T-helper 2 cell (primary cell): ENCODE measurements around the gene SEMA5A.
A peak's percentile ranks its signal among the peaks of the same experiment; 100 is the strongest.
"Not testable (repeated sequence)": the region's sequence is repeated elsewhere in the genome, so short reads cannot be mapped to it uniquely, and the experiment has no call there.

Source experiments
- DNase-seq, 5 experiments: peaks; one replicate each; pipeline versions ENCODE4 v3.0.0 to v3.0.0-alpha.2; 2012 to 2022

The SEMA5A gene

GRCh38 chr5:9356351-9356825, 189.5 kb downstream of the SEMA5A start:
- DNase-seq, result no peak

- no peak for DNase-seq
Observed at GRCh38 chr5:9354336-9355081, 191.4 kb downstream of the SEMA5A start.

- DNase-seq, result not testable (repeated sequence)
Observed at GRCh38 chr5:9353048-9353447, 192.8 kb downstream of the SEMA5A start.

GRCh38 chr5:9351546-9351945, 194.3 kb downstream of the SEMA5A start:
- DNase-seq, result no peak

- no peak for DNase-seq
Observed at GRCh38 chr5:9350301-9350797, 195.5 kb downstream of the SEMA5A start.

- no peak for DNase-seq
Observed at GRCh38 chr5:9348401-9348996, 197.4 kb downstream of the SEMA5A start.

- DNase-seq, result no peak
Observed at GRCh38 chr5:9347541-9348295, 198.2 kb downstream of the SEMA5A start.

- DNase-seq, result no peak
Observed at GRCh38 chr5:9347032-9347431, 198.8 kb downstream of the SEMA5A start.

GRCh38 chr5:9344751-9345240, 201.1 kb downstream of the SEMA5A start:
- DNase-seq, result no peak

- DNase-seq, result no peak
Observed at GRCh38 chr5:9343146-9343850, 202.6 kb downstream of the SEMA5A start.

- no peak for DNase-seq
Observed at GRCh38 chr5:9342161-9342787, 203.6 kb downstream of the SEMA5A start.

GRCh38 chr5:9340085-9340484, 205.8 kb downstream of the SEMA5A start:
- DNase-seq, result no peak

- peak in 1 of 5 experiments; percentile 42 for DNase-seq
Observed at GRCh38 chr5:9339206-9339818, 206.6 kb downstream of the SEMA5A start.

GRCh38 chr5:9338796-9339195, 207.1 kb downstream of the SEMA5A start:
- DNase-seq, result peak in 1 of 5 experiments; percentile 10

- DNase-seq, result no peak
Observed at GRCh38 chr5:9337928-9338595, 207.8 kb downstream of the SEMA5A start.

- DNase-seq, result no peak
Observed at GRCh38 chr5:9335754-9336495, 209.9 kb downstream of the SEMA5A start.

GRCh38 chr5:9335269-9335668, 210.6 kb downstream of the SEMA5A start:
- DNase-seq, result no peak

- no peak for DNase-seq
Observed at GRCh38 chr5:9332026-9332425, 213.8 kb downstream of the SEMA5A start.

- DNase-seq, result peak in 1 of 5 experiments; percentile 4
Observed at GRCh38 chr5:9331372-9331771, 214.5 kb downstream of the SEMA5A start.

GRCh38 chr5:9329125-9329524, 216.8 kb downstream of the SEMA5A start:
- DNase-seq, result peak in 1 of 5 experiments; percentile 49
